HG03066 (cell line): ENCODE measurements around the gene ALG12.

ENCODE experiments used
- ATAC-seq: cut with Tn5 transposase; IDR thresholded peaks from one replicate; pipeline ENCODE4 v1.9.1; 2021; ENCODE audit warnings: low read depth; ENCODE audit not compliant: unreplicated experiment

Gene ALG12

DNA sequence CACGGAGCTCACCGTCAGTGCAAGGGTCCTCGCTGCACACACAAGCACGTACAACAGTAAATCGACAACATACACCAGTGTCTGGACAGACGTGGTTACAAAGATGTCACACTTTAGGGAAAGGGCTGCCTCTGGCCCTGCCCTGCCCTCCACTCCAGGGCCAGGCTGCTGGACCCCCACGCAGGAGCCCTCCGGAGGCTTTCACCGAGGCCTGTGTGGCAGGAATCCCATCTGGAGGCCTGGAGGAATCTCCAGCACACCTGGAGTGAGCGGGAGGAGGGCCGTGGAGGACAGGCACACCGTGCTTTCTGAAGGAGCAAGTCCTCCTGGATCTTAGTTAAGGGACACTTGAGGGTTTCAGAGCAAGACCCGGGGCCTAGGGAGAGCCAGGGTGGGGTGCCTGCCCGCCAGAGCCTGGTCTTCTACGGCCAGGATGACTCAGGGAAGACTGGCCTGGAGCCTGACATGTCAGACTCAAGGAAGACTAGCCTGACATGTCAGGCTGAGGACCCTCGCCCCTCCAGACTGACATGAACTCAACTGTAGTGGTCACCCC is 40.2 kb upstream of the ALG12 start:
- no peak for ATAC-seq

GRCh38 chr22:49957826-49958365 is 39.7 kb upstream of the ALG12 start:
- no peak for ATAC-seq

DNA sequence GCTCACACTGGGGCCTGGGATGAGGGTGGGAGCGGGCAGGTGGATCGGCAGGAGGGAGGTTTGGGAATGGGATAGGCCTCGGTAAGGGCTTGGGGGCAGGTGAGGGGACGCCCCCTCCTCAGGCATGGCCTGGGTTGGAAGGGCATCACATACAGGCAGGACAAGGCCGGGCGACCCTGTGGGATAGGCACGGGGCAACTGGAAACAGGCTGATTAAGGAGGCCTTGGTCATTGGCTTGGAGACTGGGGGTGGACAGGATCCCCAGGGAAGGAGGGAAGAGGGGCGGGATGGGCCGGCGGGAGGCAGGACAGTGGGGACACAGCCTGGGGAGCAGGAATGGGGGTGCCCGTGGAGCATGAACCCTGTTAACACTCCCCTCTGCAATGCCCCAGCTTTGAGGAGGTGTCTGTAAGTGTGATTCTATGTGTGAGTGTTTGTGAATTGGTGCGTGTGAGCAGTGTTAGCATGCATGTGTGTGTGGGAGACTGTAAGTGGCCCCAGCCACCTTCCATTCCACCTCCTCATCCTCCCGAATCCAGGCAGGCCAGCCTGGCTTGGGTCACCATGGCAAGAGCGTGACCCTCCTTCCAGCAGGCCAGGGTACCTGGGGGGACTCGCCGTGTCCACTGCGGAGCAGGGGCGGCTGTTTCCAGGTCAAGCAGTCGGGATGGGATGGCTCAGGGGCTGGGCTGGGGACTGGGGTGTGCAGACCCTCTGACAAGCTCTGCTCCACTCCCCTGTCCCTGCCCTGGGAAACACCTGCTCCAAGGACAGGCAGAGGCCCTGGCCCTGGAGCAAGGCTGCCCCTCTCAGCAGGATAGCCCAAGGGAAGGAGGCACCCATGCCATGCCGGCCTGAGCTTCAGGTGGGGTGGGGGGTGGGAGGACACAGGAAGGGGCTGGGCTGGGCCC is 38.9 kb upstream of the ALG12 start:
- ATAC-seq = no peak

- no peak for ATAC-seq
Measured at GRCh38 chr22:49956418-49956770, 38.2 kb upstream of the ALG12 start.

DNA sequence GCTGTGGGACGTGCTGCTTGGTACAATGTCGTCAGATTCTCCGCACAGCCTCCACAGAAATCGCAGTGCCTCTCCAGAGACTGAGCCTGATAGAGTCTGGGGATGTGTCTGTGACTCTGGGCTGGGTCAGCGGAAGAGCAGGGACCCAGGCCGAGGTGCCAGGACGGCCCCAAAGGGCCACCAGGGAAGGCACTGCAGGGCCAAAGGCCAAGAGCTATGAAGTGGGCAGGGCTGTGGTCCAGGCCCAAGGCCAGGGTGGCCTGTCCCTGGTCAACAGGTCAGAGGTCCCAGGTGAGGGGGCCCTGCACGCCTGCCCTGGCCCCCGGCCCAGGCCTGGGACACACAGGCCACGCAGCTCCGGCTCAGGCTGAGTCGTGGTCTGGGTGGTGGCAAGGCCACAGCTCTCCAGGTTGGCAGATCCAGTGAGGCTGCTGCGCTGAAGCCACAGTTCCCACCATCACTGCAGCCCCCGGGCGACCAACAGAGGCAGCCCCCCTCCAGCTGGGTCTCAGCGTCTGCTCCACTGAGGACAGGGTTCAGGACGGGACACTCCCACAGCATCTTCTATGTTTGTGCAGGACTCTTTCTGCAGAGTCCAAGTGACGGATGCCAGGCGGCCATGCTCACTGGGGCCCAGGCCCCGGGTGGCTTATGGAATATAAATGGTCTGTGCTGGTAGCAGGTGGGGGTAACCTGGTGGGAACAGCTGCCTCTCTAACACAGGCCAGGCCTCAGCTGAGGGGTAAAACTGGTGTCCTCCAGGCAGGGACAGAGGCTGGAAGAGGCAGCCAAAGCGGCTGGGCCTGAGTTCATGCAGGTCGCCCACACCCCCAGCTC is 37.6 kb upstream of the ALG12 start:
- no peak for ATAC-seq

GRCh38 chr22:49954991-49955580 is 36.8 kb upstream of the ALG12 start:
- no peak for ATAC-seq

DNA sequence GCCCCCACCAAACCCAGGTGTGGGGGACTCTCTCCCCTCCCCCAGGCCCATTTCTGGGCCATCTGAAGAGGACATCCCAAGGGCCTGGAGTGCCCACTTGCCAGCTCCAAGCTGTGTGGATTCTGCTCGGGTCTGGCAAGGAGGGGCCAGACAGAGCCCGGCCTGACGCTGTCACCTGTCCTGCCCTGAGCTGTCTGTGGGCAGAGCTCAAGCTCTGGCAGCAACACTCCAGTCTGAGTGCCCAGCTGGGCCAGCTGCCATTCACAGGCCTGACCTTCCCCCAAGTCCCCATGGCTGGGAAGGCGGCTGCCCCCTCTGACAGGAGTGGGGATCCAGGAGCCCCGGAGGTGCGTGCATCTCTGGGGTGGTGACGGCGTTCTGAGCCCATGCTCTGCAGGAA is 36.1 kb upstream of the ALG12 start:
- no peak for ATAC-seq

GRCh38 chr22:49953680-49954344 is 35.6 kb upstream of the ALG12 start:
- no peak for ATAC-seq

DNA sequence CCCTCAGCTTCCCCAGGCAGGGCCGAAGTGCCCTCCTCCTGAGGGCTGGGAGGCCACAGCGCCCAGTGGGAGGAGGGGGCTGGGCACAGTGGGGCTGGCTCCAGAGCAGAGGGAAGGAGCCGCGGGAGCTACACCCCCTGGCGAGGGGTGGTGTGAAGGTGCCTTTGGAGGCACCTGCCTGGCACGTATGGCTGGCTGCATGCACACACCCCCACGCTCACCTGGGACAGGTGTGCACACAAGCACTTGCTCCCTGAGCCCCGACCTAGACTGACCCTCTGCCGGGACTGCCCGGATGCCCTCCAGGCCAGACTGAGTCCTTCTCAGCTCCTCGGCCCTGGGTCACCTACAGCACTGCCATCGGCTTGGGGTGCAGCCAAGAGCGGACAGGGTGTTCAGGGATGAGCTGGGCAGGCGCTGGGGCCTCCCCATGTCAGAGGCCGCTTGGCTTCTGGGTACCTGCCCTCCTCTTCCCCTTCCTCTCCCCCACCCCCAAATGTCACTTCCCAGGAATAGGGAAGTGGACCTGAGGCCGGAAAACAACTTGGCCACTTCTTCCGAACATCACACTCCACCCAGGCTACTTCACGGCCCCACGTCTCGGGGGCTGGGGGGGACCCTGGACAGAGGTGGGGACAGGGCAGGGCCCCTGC is 34.9 kb upstream of the ALG12 start:
- no peak for ATAC-seq

- ATAC-seq = no peak
Measured at GRCh38 chr22:49951986-49952896, 34.0 kb upstream of the ALG12 start.

- ATAC-seq = no peak
Measured at GRCh38 chr22:49951678-49951985, 33.4 kb upstream of the ALG12 start.

- no peak for ATAC-seq
Measured at GRCh38 chr22:49951000-49951677, 32.9 kb upstream of the ALG12 start.

GRCh38 chr22:49950396-49950994 is 32.3 kb upstream of the ALG12 start:
- ATAC-seq = no peak

DNA sequence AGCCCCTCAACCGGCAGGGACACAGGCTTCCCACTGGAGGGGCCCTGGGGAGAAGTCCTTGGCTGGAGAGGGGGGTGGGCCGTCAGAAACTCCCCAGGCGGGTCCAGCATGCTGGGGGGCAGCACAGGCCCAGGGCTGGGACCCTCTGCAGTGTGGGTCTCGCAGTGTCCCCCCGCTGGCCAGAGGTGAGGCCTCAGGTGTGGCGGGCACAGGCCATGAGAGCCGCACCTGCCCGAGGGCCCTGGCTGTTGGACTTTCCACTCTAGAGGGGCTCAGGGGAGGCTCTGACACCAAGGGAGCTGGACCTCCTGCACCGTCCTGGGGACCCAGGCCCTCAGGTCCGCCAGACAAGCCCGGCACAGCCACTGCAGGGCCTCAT is 31.7 kb upstream of the ALG12 start:
- ATAC-seq = no peak

GRCh38 chr22:49948958-49949913 is 31.0 kb upstream of the ALG12 start:
- no peak for ATAC-seq

- ATAC-seq = no peak
Measured at GRCh38 chr22:49948116-49948957, 30.1 kb upstream of the ALG12 start.
